SK-N-SH (cell line): ENCODE measurements around the gene AREL1. TPM values are rescaled to one million over a fixed set of nuclear protein-coding genes. Genes with fewer than 3 reads are reported as not detected.

Experiments
- CTCF ChIA-PET: fragments of 300-600, 350-600 bp; formaldehyde crosslinking; extraction: SDS; loops from one replicate; lab custom pipeline; 2021; lab: Yijun Ruan, JAX
- POLR2A ChIA-PET: fragments of 350-600 bp; sonication (Branson Sonifier 250); formaldehyde crosslinking; extraction: SDS; loops from one replicate; lab custom pipeline; 2020; ENCODE audit warnings: antibody characterized with exemption, inconsistent platforms; lab: Yijun Ruan, JAX
- DNase-seq: peaks from one replicate; pipeline ENCODE4 v3.0.0; 2012
- H2AFZ ChIP-seq: fragments of 200-600 bp; sonication (generic); 2 replicates; pipeline ENCODE4 v1.8.1; 2016; ENCODE audit warnings: antibody characterized with exemption, mild to moderate bottlenecking, low read depth
- H3F3A ChIP-seq: fragments of 200-600 bp; sonication (generic); replicated peaks from 2 replicates; pipeline ENCODE3; 2016; ENCODE audit warnings: antibody characterized with exemption, mild to moderate bottlenecking; ENCODE audit not compliant: insufficient read depth
- H3K27ac ChIP-seq, 2 experiments: fragments of 200-500 bp in 1 of 2; fragments of 200-600 bp in 1 of 2; sonication (Bioruptor generic) in 1 of 2; sonication (generic), shearing (Covaris generic) in 1 of 2; 2 replicates each; pipeline versions ENCODE4 v1.5.1 to v1.6.1; 2014 to 2016; ENCODE audit warnings: low read depth in 2 of 2, inconsistent platforms in 1 of 2, low read length in 1 of 2, mild to moderate bottlenecking in 1 of 2, mixed read lengths in 1 of 2
- H3K27me3 ChIP-seq: fragments of 200-600 bp; sonication (generic), shearing (Covaris generic); 2 replicates; pipeline ENCODE4 v1.6.1; 2016; ENCODE audit warnings: mixed run types; ENCODE audit not compliant: insufficient read depth
- H3K36me3 ChIP-seq, 2 experiments: fragments of 200-500 bp in 1 of 2; fragments of 200-600 bp in 1 of 2; sonication (Bioruptor generic) in 1 of 2; sonication (generic) in 1 of 2; replicated peaks in 1 of 2; 2 replicates each; pipeline versions ENCODE3 to v1.5.1; 2014 to 2016; ENCODE audit warnings: low read length in 1 of 2, mild to moderate bottlenecking in 1 of 2; ENCODE audit not compliant: insufficient read depth in 2 of 2, control insufficient read depth in 1 of 2
- H3K4me1 ChIP-seq, 2 experiments: fragments of 200-500 bp in 1 of 2; fragments of 200-600 bp in 1 of 2; sonication (Bioruptor generic) in 1 of 2; sonication (generic), shearing (Covaris generic) in 1 of 2; 2 replicates each; pipeline versions ENCODE4 v1.5.1 to v1.6.1; 2014 to 2016; ENCODE audit warnings: low read depth in 1 of 2, low read length in 1 of 2, mixed run types in 1 of 2; ENCODE audit not compliant: insufficient read depth in 2 of 2, control insufficient read depth in 1 of 2
- H3K4me2 ChIP-seq: fragments of 200-600 bp; sonication (generic), shearing (Covaris generic); 2 replicates; pipeline ENCODE4 v1.6.1; 2017; ENCODE audit warnings: mixed run types
- H3K4me3 ChIP-seq, 2 experiments: fragments of 200-500 bp in 1 of 2; fragments of 200-600 bp in 1 of 2; sonication (Bioruptor generic) in 1 of 2; sonication (generic), shearing (Covaris generic) in 1 of 2; 2 replicates each; pipeline versions ENCODE4 v1.5.1 to v1.8.1; 2014 to 2016; ENCODE audit warnings: low read depth in 2 of 2, inconsistent platforms in 1 of 2, low read length in 1 of 2, mild to moderate bottlenecking in 1 of 2, mixed read lengths in 1 of 2, moderate library complexity in 1 of 2
- H3K79me2 ChIP-seq: fragments of 200-600 bp; sonication (generic); 2 replicates; pipeline ENCODE4 v1.8.1; 2017; ENCODE audit warnings: mild to moderate bottlenecking; ENCODE audit not compliant: insufficient read depth
- H3K9ac ChIP-seq: fragments of 200-600 bp; sonication (generic); 2 replicates; pipeline ENCODE4 v1.6.1; 2017; ENCODE audit warnings: mixed run types
- H3K9me2 ChIP-seq: fragments of 200-600 bp; sonication (generic); 2 replicates; pipeline ENCODE4 v1.6.1; 2017; ENCODE audit warnings: mixed run types
- H3K9me3 ChIP-seq: fragments of 200-600 bp; sonication (generic); 2 replicates; pipeline ENCODE4 v1.6.1; 2017; ENCODE audit warnings: mixed run types, mild to moderate bottlenecking, moderate library complexity
- H4K20me1 ChIP-seq: fragments of 200-600 bp; sonication (generic); 2 replicates; pipeline ENCODE4 v1.6.1; 2017; ENCODE audit warnings: mild to moderate bottlenecking, mixed run types; ENCODE audit not compliant: insufficient read depth
- ELF1 ChIP-seq: IDR thresholded peaks from 2 replicates; pipeline ENCODE4 v1.4.0; 2012
- EP300 ChIP-seq, 2 experiments: IDR thresholded peaks; 2 replicates each; pipeline versions ENCODE4 v1.4.0 to v1.6.1; 2012; ENCODE audit warnings: borderline replicate concordance in 1 of 2, low read depth in 1 of 2, low read length in 1 of 2
- EZH2phosphoT487 ChIP-seq: fragments of 200-600 bp; sonication (generic); IDR thresholded peaks from 2 replicates; pipeline ENCODE4 v1.6.1; 2017; ENCODE audit warnings: low read depth, mixed run types, mild to moderate bottlenecking, antibody characterized with exemption, moderate library complexity, borderline replicate concordance
- FOXM1 ChIP-seq: IDR thresholded peaks from 2 replicates; pipeline ENCODE4 v1.4.0; 2012; ENCODE audit warnings: low read depth, mild to moderate bottlenecking
- GABPA ChIP-seq: IDR thresholded peaks from 2 replicates; pipeline ENCODE4 v1.4.0; 2012; ENCODE audit warnings: low read depth, mild to moderate bottlenecking
- JUND ChIP-seq: IDR thresholded peaks from 2 replicates; pipeline ENCODE4 v1.4.0; 2012
- RAD21 ChIP-seq: IDR thresholded peaks from 2 replicates; pipeline ENCODE4 v1.6.1; 2012; ENCODE audit warnings: mild to moderate bottlenecking, low read length
- RFX5 ChIP-seq: IDR thresholded peaks from 2 replicates; pipeline ENCODE4 v1.6.1; 2012; ENCODE audit warnings: mild to moderate bottlenecking, improper control_type of control experiment, low read length
- RXRA ChIP-seq: IDR thresholded peaks from 2 replicates; pipeline ENCODE4 v1.4.0; 2012; ENCODE audit warnings: low read depth, mild to moderate bottlenecking, borderline replicate concordance
- TCF12 ChIP-seq: IDR thresholded peaks from 2 replicates; pipeline ENCODE4 v1.4.0; 2012
- YY1 ChIP-seq: IDR thresholded peaks from 2 replicates; pipeline ENCODE4 v1.4.0; 2012; ENCODE audit warnings: low read depth, mild to moderate bottlenecking
- WGBS: methylation state at CpG from one replicate; pipeline ENCODE4 v1.1.6; 2017; ENCODE audit warnings: low lambda C conversion rate; 5-methylcytosine and 5-hydroxymethylcytosine counted together
- polyA plus RNA-seq, 3 experiments: library from polyadenylated mRNA; depleted of rRNA; stranded (reverse); fragments of >200 nt; gene quantifications; 2 replicates each; pipeline ENCODE4 v1.2.3, GENCODE V29; 2012
- TF ChIP-seq, protein P1 (sequence below): IDR thresholded peaks from 2 replicates; pipeline ENCODE4; 2012
- TF ChIP-seq, protein P2 (sequence below): fragments of 200-600 bp; sonication (generic); IDR thresholded peaks from 2 replicates; pipeline ENCODE4 v1.6.1; 2017; ENCODE audit warnings: antibody characterized with exemption, mild to moderate bottlenecking, moderate library complexity
- TF ChIP-seq, protein P3 (sequence below): fragments of 150-350 bp; IDR thresholded peaks from 2 replicates; pipeline ENCODE4 v1.6.1; 2017; ENCODE audit warnings: antibody characterized with exemption, low read length, low read depth, borderline replicate concordance
- TF ChIP-seq, protein P4 (sequence below): IDR thresholded peaks from 2 replicates; pipeline ENCODE4 v1.6.1; 2012; ENCODE audit warnings: mild to moderate bottlenecking, low read depth, low read length, moderate library complexity

The AREL1 gene
- polyA plus RNA-seq, 1 of the 3 experiments (the other 2 are of a cell fraction): 35.1 TPM

DNA sequence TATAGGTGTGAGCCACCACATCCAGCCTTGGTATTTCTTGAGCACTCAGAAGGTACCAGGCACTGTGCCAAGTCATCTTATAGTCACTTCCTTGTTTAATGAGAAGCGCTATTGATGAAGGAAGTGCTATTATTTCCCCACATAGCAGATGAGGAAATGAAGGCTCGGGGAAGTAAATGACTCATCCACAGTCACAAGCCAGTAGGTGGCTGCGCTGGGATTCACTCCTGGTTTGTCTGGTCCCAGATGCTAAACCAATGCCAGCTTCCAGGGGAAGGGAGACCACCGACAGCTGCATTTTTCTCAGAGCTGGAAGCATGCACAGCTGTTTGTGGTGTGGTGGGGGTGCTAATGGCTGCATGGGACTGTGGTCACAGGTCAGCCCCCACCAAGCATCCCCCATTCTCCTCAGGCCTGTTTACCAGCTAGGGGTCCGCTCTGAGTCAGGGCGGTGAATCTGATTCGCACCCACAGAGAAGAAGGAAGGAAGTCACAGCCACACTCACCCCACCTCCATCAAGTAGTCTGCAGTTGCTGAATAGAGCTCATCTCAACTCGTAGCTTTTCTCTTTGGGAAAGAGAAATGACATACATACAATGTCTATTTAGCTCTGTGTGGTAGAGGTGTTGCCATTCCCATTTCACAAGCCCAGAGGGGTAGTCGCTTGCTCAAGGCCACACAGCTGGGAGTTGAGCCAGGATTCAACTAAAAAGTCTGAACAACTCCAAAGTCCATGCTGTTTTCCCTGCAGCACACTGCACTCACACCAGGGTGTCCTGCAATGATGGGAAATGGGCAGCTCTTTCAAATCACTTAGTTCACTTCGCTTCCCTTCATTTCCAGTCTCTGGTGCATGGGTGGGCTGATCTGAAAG, 94.6 kb downstream of the AREL1 start (continued):
- TF ChIP-seq EZH2phosphoT487: no peak

DNA sequence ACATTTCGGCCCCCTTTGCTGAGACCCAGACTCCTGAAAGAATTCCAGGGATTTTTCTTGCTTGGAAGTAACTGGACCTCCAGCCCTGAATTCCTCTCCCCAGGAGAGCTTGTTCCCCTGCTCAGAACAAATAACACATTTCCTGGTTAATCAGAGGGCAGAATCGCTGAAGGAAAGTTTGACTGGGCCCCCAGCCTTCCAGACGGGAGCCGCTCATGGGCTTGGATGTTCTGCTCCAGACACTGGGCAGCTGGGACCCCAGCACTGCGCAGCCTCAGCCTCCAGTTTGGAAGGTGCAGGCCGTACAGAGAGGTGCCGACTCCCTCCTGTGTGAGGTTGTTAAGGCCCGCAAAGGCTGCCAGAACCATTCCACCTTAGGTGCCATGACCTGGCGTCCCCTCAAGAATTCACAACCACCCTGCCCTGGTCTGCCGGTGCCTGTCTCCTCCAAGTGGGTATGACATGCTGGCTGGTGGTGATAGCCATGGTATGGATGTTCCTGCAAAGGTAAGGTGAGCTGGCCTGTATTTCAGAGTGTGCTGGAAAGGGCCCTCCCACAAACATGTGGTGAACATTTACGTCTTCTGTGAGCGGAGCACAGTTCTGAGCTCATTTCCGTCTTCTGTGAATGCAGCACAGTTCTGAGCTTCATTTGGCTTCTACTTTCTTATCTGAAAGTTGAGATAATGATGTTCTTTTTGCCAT, 95.7 kb downstream of the AREL1 start:
- H3K27me3 ChIP-seq: no peaks in the 10 kb centered on the region
- POLR2A ChIA-PET: no interaction called here
- TF ChIP-seq GABPA (peak; percentile 37; the same call in 1 of the 2 replicates), RXRA (no peak)
- peak overlapping the region; percentile 78 to 99 for H3K27ac ChIP-seq
- no peak for DNase-seq
- peak overlapping the region; percentile 84 for H3K4me2 ChIP-seq
- no peaks in the 10 kb centered on the region for H3K9me3 ChIP-seq
- H3K4me1 ChIP-seq: peaks cover 20 to 67% of the 10 kb centered on the region in 2 experiments; a peak in 3 of 4 replicates
- H3K9ac ChIP-seq: peak overlapping the region; percentile 80
- H3K4me3 ChIP-seq: peak overlapping the region in 1 of 2 experiments; percentile 73; a peak in 2 of 4 replicates
- peaks cover 49% of the 10 kb centered on the region for H3K79me2 ChIP-seq
- WGBS: 42% methylated on average over 12 of the region's 13 CpGs
- peaks cover 55% of the 10 kb centered on the region for H3F3A ChIP-seq
- H2AFZ ChIP-seq: no peak overlapping the region
- CTCF ChIA-PET: interaction anchor here (1.3 to 7.4 kb wide), 4 partner anchors 8 to 116 kb away, joined by 4 to 48 read pairs (median 10); no protein-coding TSS in a partner anchor
- no peaks in the 10 kb centered on the region for H3K9me2 ChIP-seq
- no peaks in the 10 kb centered on the region for H4K20me1 ChIP-seq
- no peaks in the 10 kb centered on the region for H3K36me3 ChIP-seq

DNA sequence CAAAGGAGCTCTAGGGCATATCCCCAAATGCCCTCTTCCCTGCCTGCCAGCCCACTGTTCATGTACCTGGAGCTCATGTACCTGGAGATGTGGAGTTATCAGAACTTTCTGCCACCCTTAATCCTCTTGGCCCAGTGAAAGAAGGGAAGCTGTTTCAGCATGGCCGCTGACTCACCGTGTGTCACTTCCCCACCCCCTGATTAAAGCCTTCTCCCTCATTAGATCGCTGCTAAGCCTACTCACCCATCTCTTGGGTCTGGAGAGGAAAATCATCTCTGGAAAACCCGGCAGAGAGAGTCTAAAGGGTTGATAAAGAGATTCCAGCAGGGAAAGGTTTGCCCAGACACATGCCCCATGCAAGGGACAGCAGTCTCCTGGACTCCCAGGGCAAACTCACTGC, 96.4 kb downstream of the AREL1 start:
- Histone ChIP-seq H3K9me2 (no peaks in the 10 kb centered on the region), H3K27me3 (no peaks in the 10 kb centered on the region), H4K20me1 (no peaks in the 10 kb centered on the region), H3K36me3 (no peaks in the 10 kb centered on the region), H3K4me3 (peak overlapping the region; percentile 17 to 73; a peak in 3 of 4 replicates), H3F3A (peaks cover 52% of the 10 kb centered on the region), H3K9ac (peak overlapping the region; percentile 80), H3K27ac (peak overlapping the region; percentile 78 to 99), H3K4me2 (peak overlapping the region; percentile 84), H3K79me2 (peaks cover 55% of the 10 kb centered on the region), H3K9me3 (no peaks in the 10 kb centered on the region), H2AFZ (no peak overlapping the region), H3K4me1 (peaks cover 20 to 64% of the 10 kb centered on the region in 2 experiments; a peak in 3 of 4 replicates)
- no peak for DNase-seq
- ChIA-PET CTCF (interaction anchor here (0.6 to 7.4 kb wide), 6 partner anchors 8 to 116 kb away, joined by 3 to 48 read pairs (median 6); no protein-coding TSS in a partner anchor), POLR2A (no interaction called here)
- 6% methylated on average over 4 of the region's 4 CpGs for WGBS
- TF ChIP-seq RAD21 (no peak), JUND (peak; percentile 90), RXRA (peak; percentile 38; the same call in 1 of the 2 replicates), EP300 (IDR thresholded peaks at IDR 0.05; ENCODE audit: borderline replicate concordance in 1 of 2, low read depth in 1 of 2, low read length in 1 of 2) (peak in 1 of 2 experiments; percentile 63; a peak in 2 of 4 replicates), TCF12 (peak; percentile 68; the same call in 1 of the 2 replicates), FOXM1 (no peak), ELF1 (no peak), YY1 (peak; percentile 53; the same call in 1 of the 2 replicates), RFX5 (no peak)
- TF ChIP-seq, protein P1, sequence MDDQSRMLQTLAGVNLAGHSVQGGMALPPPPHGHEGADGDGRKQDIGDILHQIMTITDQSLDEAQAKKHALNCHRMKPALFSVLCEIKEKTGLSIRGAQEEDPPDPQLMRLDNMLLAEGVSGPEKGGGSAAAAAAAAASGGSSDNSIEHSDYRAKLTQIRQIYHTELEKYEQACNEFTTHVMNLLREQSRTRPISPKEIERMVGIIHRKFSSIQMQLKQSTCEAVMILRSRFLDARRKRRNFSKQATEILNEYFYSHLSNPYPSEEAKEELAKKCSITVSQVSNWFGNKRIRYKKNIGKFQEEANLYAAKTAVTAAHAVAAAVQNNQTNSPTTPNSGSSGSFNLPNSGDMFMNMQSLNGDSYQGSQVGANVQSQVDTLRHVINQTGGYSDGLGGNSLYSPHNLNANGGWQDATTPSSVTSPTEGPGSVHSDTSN: no peak
- TF ChIP-seq, protein P2, sequence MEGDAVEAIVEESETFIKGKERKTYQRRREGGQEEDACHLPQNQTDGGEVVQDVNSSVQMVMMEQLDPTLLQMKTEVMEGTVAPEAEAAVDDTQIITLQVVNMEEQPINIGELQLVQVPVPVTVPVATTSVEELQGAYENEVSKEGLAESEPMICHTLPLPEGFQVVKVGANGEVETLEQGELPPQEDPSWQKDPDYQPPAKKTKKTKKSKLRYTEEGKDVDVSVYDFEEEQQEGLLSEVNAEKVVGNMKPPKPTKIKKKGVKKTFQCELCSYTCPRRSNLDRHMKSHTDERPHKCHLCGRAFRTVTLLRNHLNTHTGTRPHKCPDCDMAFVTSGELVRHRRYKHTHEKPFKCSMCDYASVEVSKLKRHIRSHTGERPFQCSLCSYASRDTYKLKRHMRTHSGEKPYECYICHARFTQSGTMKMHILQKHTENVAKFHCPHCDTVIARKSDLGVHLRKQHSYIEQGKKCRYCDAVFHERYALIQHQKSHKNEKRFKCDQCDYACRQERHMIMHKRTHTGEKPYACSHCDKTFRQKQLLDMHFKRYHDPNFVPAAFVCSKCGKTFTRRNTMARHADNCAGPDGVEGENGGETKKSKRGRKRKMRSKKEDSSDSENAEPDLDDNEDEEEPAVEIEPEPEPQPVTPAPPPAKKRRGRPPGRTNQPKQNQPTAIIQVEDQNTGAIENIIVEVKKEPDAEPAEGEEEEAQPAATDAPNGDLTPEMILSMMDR: no peak
- TF ChIP-seq, protein P3, sequence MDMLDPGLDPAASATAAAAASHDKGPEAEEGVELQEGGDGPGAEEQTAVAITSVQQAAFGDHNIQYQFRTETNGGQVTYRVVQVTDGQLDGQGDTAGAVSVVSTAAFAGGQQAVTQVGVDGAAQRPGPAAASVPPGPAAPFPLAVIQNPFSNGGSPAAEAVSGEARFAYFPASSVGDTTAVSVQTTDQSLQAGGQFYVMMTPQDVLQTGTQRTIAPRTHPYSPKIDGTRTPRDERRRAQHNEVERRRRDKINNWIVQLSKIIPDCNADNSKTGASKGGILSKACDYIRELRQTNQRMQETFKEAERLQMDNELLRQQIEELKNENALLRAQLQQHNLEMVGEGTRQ: no peak
- TF ChIP-seq, protein P4, sequence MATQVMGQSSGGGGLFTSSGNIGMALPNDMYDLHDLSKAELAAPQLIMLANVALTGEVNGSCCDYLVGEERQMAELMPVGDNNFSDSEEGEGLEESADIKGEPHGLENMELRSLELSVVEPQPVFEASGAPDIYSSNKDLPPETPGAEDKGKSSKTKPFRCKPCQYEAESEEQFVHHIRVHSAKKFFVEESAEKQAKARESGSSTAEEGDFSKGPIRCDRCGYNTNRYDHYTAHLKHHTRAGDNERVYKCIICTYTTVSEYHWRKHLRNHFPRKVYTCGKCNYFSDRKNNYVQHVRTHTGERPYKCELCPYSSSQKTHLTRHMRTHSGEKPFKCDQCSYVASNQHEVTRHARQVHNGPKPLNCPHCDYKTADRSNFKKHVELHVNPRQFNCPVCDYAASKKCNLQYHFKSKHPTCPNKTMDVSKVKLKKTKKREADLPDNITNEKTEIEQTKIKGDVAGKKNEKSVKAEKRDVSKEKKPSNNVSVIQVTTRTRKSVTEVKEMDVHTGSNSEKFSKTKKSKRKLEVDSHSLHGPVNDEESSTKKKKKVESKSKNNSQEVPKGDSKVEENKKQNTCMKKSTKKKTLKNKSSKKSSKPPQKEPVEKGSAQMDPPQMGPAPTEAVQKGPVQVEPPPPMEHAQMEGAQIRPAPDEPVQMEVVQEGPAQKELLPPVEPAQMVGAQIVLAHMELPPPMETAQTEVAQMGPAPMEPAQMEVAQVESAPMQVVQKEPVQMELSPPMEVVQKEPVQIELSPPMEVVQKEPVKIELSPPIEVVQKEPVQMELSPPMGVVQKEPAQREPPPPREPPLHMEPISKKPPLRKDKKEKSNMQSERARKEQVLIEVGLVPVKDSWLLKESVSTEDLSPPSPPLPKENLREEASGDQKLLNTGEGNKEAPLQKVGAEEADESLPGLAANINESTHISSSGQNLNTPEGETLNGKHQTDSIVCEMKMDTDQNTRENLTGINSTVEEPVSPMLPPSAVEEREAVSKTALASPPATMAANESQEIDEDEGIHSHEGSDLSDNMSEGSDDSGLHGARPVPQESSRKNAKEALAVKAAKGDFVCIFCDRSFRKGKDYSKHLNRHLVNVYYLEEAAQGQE: peak; percentile 65; the same call in 1 of the 2 replicates
